OCI-LY1 (cell line): ENCODE measurements around the gene METTL4.

Experiments
- H2AFZ ChIP-seq: fragments of 200-600 bp; sonication (generic), shearing (Covaris generic); 2 replicates; pipeline ENCODE4 v1.6.0; 2014; ENCODE audit warnings: antibody characterized with exemption, mild to moderate bottlenecking, low read length
- H3F3A ChIP-seq: fragments of 200-600 bp; sonication (generic), shearing (Covaris generic); 2 replicates; pipeline ENCODE4 v1.6.0; 2014; ENCODE audit warnings: mild to moderate bottlenecking, antibody characterized with exemption, low read length, moderate library complexity; ENCODE audit not compliant: insufficient read depth
- H3K27ac ChIP-seq: fragments of 200-600 bp; sonication (generic); 2 replicates; pipeline ENCODE4 v1.5.1; 2014; ENCODE audit warnings: low read length, mixed run types, mild to moderate bottlenecking, low read depth; ENCODE audit not compliant: poor library complexity, severe bottlenecking
- H3K27me3 ChIP-seq: fragments of 200-600 bp; sonication (generic); 2 replicates; pipeline ENCODE4 v1.6.0; 2014; ENCODE audit warnings: antibody characterized with exemption, mild to moderate bottlenecking, low read length, moderate library complexity; ENCODE audit not compliant: insufficient read depth
- H3K36me3 ChIP-seq: fragments of 200-600 bp; sonication (generic); 2 replicates; pipeline ENCODE4 v1.6.1; 2014; ENCODE audit warnings: mild to moderate bottlenecking, antibody characterized with exemption, low read length, moderate library complexity, mixed read lengths; ENCODE audit not compliant: insufficient read depth
- H3K4me1 ChIP-seq: fragments of 200-600 bp; sonication (generic); 2 replicates; pipeline ENCODE4 v1.5.1; 2014; ENCODE audit warnings: mild to moderate bottlenecking, low read length, moderate library complexity; ENCODE audit not compliant: insufficient read depth, severe bottlenecking
- H3K4me2 ChIP-seq: fragments of 200-600 bp; sonication (generic), shearing (Covaris generic); 2 replicates; pipeline ENCODE4 v1.6.1; 2014; ENCODE audit warnings: low read length
- H3K4me3 ChIP-seq: fragments of 200-600 bp; sonication (generic); 2 replicates; pipeline ENCODE4 v1.5.1; 2014; ENCODE audit warnings: low read length, low read depth, mild to moderate bottlenecking, mixed read lengths; ENCODE audit not compliant: poor library complexity, severe bottlenecking
- H3K79me2 ChIP-seq: fragments of 200-600 bp; shearing (Covaris generic); 2 replicates; pipeline ENCODE4 v1.6.1; 2016; ENCODE audit warnings: mixed run types, low read length, mixed read lengths; ENCODE audit not compliant: insufficient read depth
- H3K9ac ChIP-seq: fragments of 200-600 bp; sonication (generic), shearing (Covaris generic); 2 replicates; pipeline ENCODE4 v1.6.1; 2014; ENCODE audit warnings: mild to moderate bottlenecking, low read length, mixed read lengths
- H3K9me2 ChIP-seq: fragments of 200-600 bp; sonication (generic), shearing (Covaris generic); 2 replicates; pipeline ENCODE4 v1.6.1; 2014; ENCODE audit warnings: low read depth, mild to moderate bottlenecking, low read length, mixed read lengths
- H3K9me3 ChIP-seq: fragments of 200-600 bp; shearing (Covaris generic); 2 replicates; pipeline ENCODE4 v1.6.1; 2014; ENCODE audit warnings: low read length, mixed read lengths
- H4K20me1 ChIP-seq: fragments of 200-600 bp; sonication (generic), shearing (Covaris generic); 2 replicates; pipeline ENCODE4 v1.6.0; 2016; ENCODE audit warnings: mild to moderate bottlenecking, low read length; ENCODE audit not compliant: insufficient read depth
- CTCF ChIP-seq: fragments of 200-600 bp; sonication (generic), shearing (Covaris generic); IDR thresholded peaks from 2 replicates; pipeline ENCODE4 v1.5.1; 2017; ENCODE audit warnings: mild to moderate bottlenecking, antibody characterized with exemption, low read length, moderate library complexity, mixed read lengths
- EZH2 ChIP-seq: fragments of 200-600 bp; sonication (generic), shearing (Covaris generic); IDR thresholded peaks from 2 replicates; pipeline ENCODE4 v1.8.0; 2017; ENCODE audit warnings: borderline replicate concordance, mixed run types, mild to moderate bottlenecking, antibody characterized with exemption, low read length, moderate library complexity, mixed read lengths

Gene METTL4

GRCh38 chr18:2571200-2572170 lies at the start of gene METTL4, which contains the start of gene NDC80:
TSS of gene METTL4 (minus strand) at chr18:2571505. CDS start at chr18:2567216, 4,289 bp downstream.
TSS of gene NDC80 (plus strand) at chr18:2571557. CDS start at chr18:2572986, 1,429 bp downstream.
- TF ChIP-seq CTCF (no peak), EZH2 (no peak)
- no peaks in the 10 kb centered on the region for H3K9me3 ChIP-seq
- peaks cover 20% of the 10 kb centered on the region for H3K36me3 ChIP-seq
- no peaks in the 10 kb centered on the region for H4K20me1 ChIP-seq
- peak within 1 kb of the TSS; percentile 77 for H3K27ac ChIP-seq
- H3F3A ChIP-seq, result no peaks in the 10 kb centered on the region
- no peaks in the 10 kb centered on the region for H3K9me2 ChIP-seq
- H3K79me2 ChIP-seq, result peaks cover 38% of the 10 kb centered on the region
- no peaks in the 10 kb centered on the region for H3K27me3 ChIP-seq
- peak within 1 kb of the TSS; percentile 98 for H3K9ac ChIP-seq
- H3K4me3 ChIP-seq, result peak within 1 kb of the TSS; percentile 96
- no peak within 1 kb of the TSS for H2AFZ ChIP-seq
- peak within 1 kb of the TSS; percentile 95 for H3K4me2 ChIP-seq
- peaks cover 37% of the 10 kb centered on the region for H3K4me1 ChIP-seq

GRCh38 chr18:2618009-2618408 lies 46.7 kb upstream of the METTL4 start:
- TF ChIP-seq CTCF (no peak), EZH2 (no peak)
- Histone ChIP-seq H3K4me1 (no peaks in the 10 kb centered on the region), H3K27ac (no peak overlapping the region), H3K9ac (no peak overlapping the region), H2AFZ (no peak overlapping the region), H3K9me3 (no peaks in the 10 kb centered on the region), H3K36me3 (peaks cover 29% of the 10 kb centered on the region), H3K9me2 (no peaks in the 10 kb centered on the region), H4K20me1 (no peaks in the 10 kb centered on the region), H3K4me2 (no peak overlapping the region), H3K4me3 (no peak overlapping the region), H3K79me2 (no peaks in the 10 kb centered on the region), H3F3A (no peaks in the 10 kb centered on the region), H3K27me3 (no peaks in the 10 kb centered on the region)

GRCh38 chr18:2617401-2617998 lies 46.2 kb upstream of the METTL4 start:
- H3K4me1 ChIP-seq, result no peaks in the 10 kb centered on the region
- H3K27me3 ChIP-seq, result no peaks in the 10 kb centered on the region
- no peaks in the 10 kb centered on the region for H3K79me2 ChIP-seq
- no peak for TF ChIP-seq CTCF
- no peak for TF ChIP-seq EZH2
- H3K36me3 ChIP-seq, result peaks cover 34% of the 10 kb centered on the region
- no peak overlapping the region for H3K4me2 ChIP-seq
- H3F3A ChIP-seq, result no peaks in the 10 kb centered on the region
- H3K4me3 ChIP-seq, result no peak overlapping the region
- H3K9me2 ChIP-seq, result no peaks in the 10 kb centered on the region
- H2AFZ ChIP-seq, result no peak overlapping the region
- no peaks in the 10 kb centered on the region for H3K9me3 ChIP-seq
- H3K27ac ChIP-seq, result no peak overlapping the region
- H4K20me1 ChIP-seq, result no peaks in the 10 kb centered on the region
- H3K9ac ChIP-seq, result no peak overlapping the region
